ENCODE data around the gene XRCC1. TPM values are rescaled to one million over a fixed set of nuclear protein-coding genes. Genes with fewer than 3 reads are reported as not detected.

Gene XRCC1
- total and polyA plus RNA-seq, 2 experiments from 2014 or later, result 35.3 to 49.5 TPM

DNA sequence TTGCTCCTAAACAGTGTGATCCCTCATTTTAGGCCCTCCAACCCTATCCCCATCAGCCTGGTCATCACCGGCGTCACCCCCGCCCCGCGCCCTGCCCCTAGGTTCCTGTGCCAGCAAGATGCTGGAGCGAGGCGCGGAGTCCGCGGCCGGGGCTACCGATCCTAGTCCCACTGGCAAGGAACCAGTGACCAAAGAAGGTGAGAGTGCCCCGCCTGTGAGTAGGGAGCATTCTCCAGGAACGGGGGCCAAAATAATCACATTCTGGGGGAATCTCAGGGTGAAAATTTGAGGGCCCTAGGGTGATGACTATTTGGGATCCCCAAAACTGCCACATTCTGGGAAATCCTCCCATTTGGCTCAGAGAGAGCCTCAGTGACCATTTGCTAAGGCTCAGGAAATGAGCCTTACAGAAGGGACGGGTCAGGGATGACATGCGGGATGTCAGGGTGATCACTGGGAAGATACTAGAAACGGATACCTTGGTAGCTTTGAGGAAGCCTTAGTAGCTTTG, 41.0 kb downstream of the XRCC1 start (continued):
- no peak for TF ChIP-seq REST (IDR thresholded peaks at IDR 0.05; ENCODE audit: unreplicated experiment)

- peaks cover 8% of the 10 kb centered on the region; the same call in 1 of the 2 replicates for H3K27me3 ChIP-seq (ENCODE audit: insufficient read depth)
- peak overlapping the region; percentile 83 for H3K4me3 Mint-ChIP-seq
- peak overlapping the region; percentile 87 for H3K4me2 ChIP-seq
- H3K27ac Mint-ChIP-seq, result peak overlapping the region; percentile 96
- H4K20me1 ChIP-seq (replicated peaks; ENCODE audit: insufficient read depth), result no peaks in the 10 kb centered on the region; the same call in none of the 2 replicates
- H3F3A ChIP-seq (replicated peaks; ENCODE audit: low read depth), result peaks cover 12% of the 10 kb centered on the region
- H2AFZ ChIP-seq, result peak overlapping the region; percentile 34
- DNase-seq (ENCODE audit: low spot score) (peak; percentile 100), ATAC-seq (peak; percentile 76)
- H3K36me3 Mint-ChIP-seq (ENCODE audit: low read depth), result peaks cover 18% of the 10 kb centered on the region
- H3K9me3 Mint-ChIP-seq, result peaks cover 4% of the 10 kb centered on the region; the same call in 1 of the 3 replicates
- H3K4me1 ChIP-seq (ENCODE audit: insufficient read depth), result peaks cover 6% of the 10 kb centered on the region; the same call in 1 of the 2 replicates
- H3K27me3 Mint-ChIP-seq (ENCODE audit: insufficient read depth, low read depth, poor library complexity), result peaks cover 4% of the 10 kb centered on the region
- peak overlapping the region; percentile 78 for H3K27ac ChIP-seq (ENCODE audit: low read depth)
- no peaks in the 10 kb centered on the region for H3K79me2 ChIP-seq (replicated peaks; ENCODE audit: insufficient read depth)
- 0 out of 2 replicates have a peak, but pooled peaks cover 3% of the 10 kb centered on the region for H3K9me2 ChIP-seq (ENCODE audit: insufficient read depth)
- H3K4me3 ChIP-seq, result peak overlapping the region; percentile 57
- peaks cover 10% of the 10 kb centered on the region for H3K4me1 Mint-ChIP-seq
- H3K36me3 ChIP-seq (ENCODE audit: insufficient read depth), result peaks cover 8% of the 10 kb centered on the region; the same call in 1 of the 2 replicates
- TF ChIP-seq POLR2AphosphoS5 (IDR thresholded peaks at IDR 0.05; ENCODE audit: low read depth) (peak; percentile 32), ZNF114 (CRISPR knock-in tag; IDR thresholded peaks at IDR 0.05) (no peak), STAT1 (IDR thresholded peaks at IDR 0.05; ENCODE audit: unreplicated experiment) (no peak), REST (IDR thresholded peaks at IDR 0.05; ENCODE audit: unreplicated experiment) (no peak), CREB1 (CRISPR knock-in tag; IDR thresholded peaks at IDR 0.05; ENCODE audit: low read depth) (no peak)
These were observed 41.6 kb downstream of the XRCC1 start for GRCh38 chr19:43533546-43534304.
